ENCODE measurements around the gene ETV6. TPM values are rescaled to one million over a fixed set of nuclear protein-coding genes. Genes with fewer than 3 reads are reported as not detected.
"Not testable (repeated sequence)": the region's sequence is repeated elsewhere in the genome, so short reads cannot be mapped to it uniquely, and the experiment has no call there.

The ETV6 gene
- total RNA-seq, 1 experiment from 2014 or later: 2.2 TPM

- DNase-seq (ENCODE audit: extremely low read depth, low read depth): no peak
Measured at GRCh38 chr12:11666131-11667050, 16.9 kb downstream of the ETV6 start.

- no peak for DNase-seq (ENCODE audit: extremely low read depth, low read depth)
Measured at GRCh38 chr12:11667171-11667570, 17.7 kb downstream of the ETV6 start.

- no peak for DNase-seq (ENCODE audit: extremely low read depth, low read depth)
Measured at GRCh38 chr12:11668611-11669010, 19.1 kb downstream of the ETV6 start.

- DNase-seq (ENCODE audit: extremely low read depth, low read depth): no peak
Measured at GRCh38 chr12:11669348-11669747, 19.9 kb downstream of the ETV6 start.

GRCh38 chr12:11672256-11673191 is 23.1 kb downstream of the ETV6 start:
- no peak for DNase-seq (ENCODE audit: extremely low read depth, low read depth)

GRCh38 chr12:11673666-11674461 is 24.4 kb downstream of the ETV6 start:
- DNase-seq (ENCODE audit: extremely low read depth, low read depth): no peak

GRCh38 chr12:11674894-11675390 is 25.5 kb downstream of the ETV6 start:
- no peak for DNase-seq (ENCODE audit: extremely low read depth, low read depth)

GRCh38 chr12:11676052-11676451 is 26.6 kb downstream of the ETV6 start:
- no peak for DNase-seq (ENCODE audit: extremely low read depth, low read depth)

- DNase-seq (ENCODE audit: extremely low read depth, low read depth): no peak
Measured at GRCh38 chr12:11677093-11677492, 27.6 kb downstream of the ETV6 start.

GRCh38 chr12:11677752-11678151 is 28.3 kb downstream of the ETV6 start:
- no peak for DNase-seq (ENCODE audit: extremely low read depth, low read depth)

- DNase-seq (ENCODE audit: extremely low read depth, low read depth): no peak
Measured at GRCh38 chr12:11678781-11679180, 29.3 kb downstream of the ETV6 start.

GRCh38 chr12:11681207-11681606 is 31.7 kb downstream of the ETV6 start:
- DNase-seq (ENCODE audit: extremely low read depth, low read depth): no peak

GRCh38 chr12:11681695-11682094 is 32.2 kb downstream of the ETV6 start:
- not testable (repeated sequence) for DNase-seq (ENCODE audit: extremely low read depth, low read depth)

GRCh38 chr12:11684393-11684792 is 34.9 kb downstream of the ETV6 start:
- DNase-seq (ENCODE audit: extremely low read depth, low read depth): no peak

GRCh38 chr12:11684811-11685210 is 35.3 kb downstream of the ETV6 start:
- no peak for DNase-seq (ENCODE audit: extremely low read depth, low read depth)

GRCh38 chr12:11685316-11685715 is 35.8 kb downstream of the ETV6 start:
- no peak for DNase-seq (ENCODE audit: extremely low read depth, low read depth)

- DNase-seq (ENCODE audit: extremely low read depth, low read depth): no peak
Measured at GRCh38 chr12:11685716-11686115, 36.2 kb downstream of the ETV6 start.

GRCh38 chr12:11686120-11686519 is 36.6 kb downstream of the ETV6 start:
- DNase-seq (ENCODE audit: extremely low read depth, low read depth): no peak

- no peak for DNase-seq (ENCODE audit: extremely low read depth, low read depth)
Measured at GRCh38 chr12:11687528-11687927, 38.1 kb downstream of the ETV6 start.

GRCh38 chr12:11688379-11688778 is 38.9 kb downstream of the ETV6 start:
- DNase-seq (ENCODE audit: extremely low read depth, low read depth): no peak

All from NCI-H460 (cell line).